T-cell (primary cell): ENCODE results near the gene PRH1. TPM values are rescaled to one million over a fixed set of nuclear protein-coding genes. Genes with fewer than 3 reads are reported as not detected.

Experiments used
- ATAC-seq, 4 experiments: fragments of 200-7000 bp in 3 of 4; fragments of 150-1000 bp in 1 of 4; cut with Tn5 transposase; replicated peaks in 1 of 4; 1 replicate in 3 of 4; 2 replicates in 1 of 4; pipeline ENCODE4 v1.10.0; 2021; ENCODE audit warnings: moderate library complexity in 3 of 4, mild to moderate bottlenecking in 2 of 4, moderate number of reproducible peaks in 1 of 4
- CTCF ChIA-PET, 2 donors: fragments of 300-600 bp; sonication (Branson Sonifier 250); formaldehyde crosslinking; loops; one replicate each; lab custom pipeline; 2022; ENCODE audit warnings: antibody characterized with exemption in 2 of 2; lab: Charles Lee
- POLR2A ChIA-PET, 2 donors: fragments of 300-600 bp; sonication (Branson Sonifier 250); formaldehyde crosslinking; loops; one replicate each; lab custom pipeline; 2022; ENCODE audit warnings: antibody characterized with exemption in 2 of 2; lab: Charles Lee
- DNase-seq, 35 experiments: peaks; one replicate each; pipeline versions ENCODE4 v3.0.0 to v3.0.0-alpha.2; 2013 to 2023
- H3K27ac ChIP-seq: one replicate; pipeline ENCODE4 v1.5.1; 2013; ENCODE audit warnings: low read length
- H3K27me3 ChIP-seq, 2 experiments: replicated peaks in 1 of 2; 1 replicate in 1 of 2; 2 replicates in 1 of 2; pipeline versions ENCODE4 v1.6.1 to v1.7.0; 2013; ENCODE audit warnings: low read length in 1 of 2, mixed read lengths in 1 of 2; ENCODE audit not compliant: control insufficient read depth in 2 of 2, insufficient read depth in 2 of 2; ENCODE audit errors: extremely low read depth in 1 of 2
- H3K36me3 ChIP-seq, 2 donors: 1 replicate in 1 of 2; 2 replicates in 1 of 2; pipeline versions ENCODE4 v1.6.1 to v1.7.0; 2013; ENCODE audit warnings: low read length in 1 of 2; ENCODE audit not compliant: control insufficient read depth in 2 of 2, insufficient read depth in 1 of 2; ENCODE audit errors: extremely low read depth in 1 of 2
- H3K4me1 ChIP-seq, 2 experiments: 1 replicate in 1 of 2; 2 replicates in 1 of 2; pipeline versions ENCODE4 v1.6.1 to v1.7.0; 2013; ENCODE audit warnings: low read length in 2 of 2, mixed read lengths in 1 of 2; ENCODE audit not compliant: insufficient read depth in 2 of 2, control insufficient read depth in 1 of 2; ENCODE audit errors: extremely low read depth in 1 of 2
- H3K4me3 ChIP-seq, 2 donors: 1 replicate in 1 of 2; 2 replicates in 1 of 2; pipeline versions ENCODE4 v1.5.1 to v1.7.0; 2013; ENCODE audit warnings: mild to moderate bottlenecking in 2 of 2, low read length in 1 of 2, moderate library complexity in 1 of 2; ENCODE audit not compliant: control insufficient read depth in 1 of 2; ENCODE audit errors: extremely low read depth in 1 of 2
- H3K9me3 ChIP-seq: 2 replicates; pipeline ENCODE4 v1.7.0; 2013
- H3K27ac Mint-ChIP-seq, 2 donors: one replicate each; pipeline ENCODE4 v1.8.0; 2020 to 2021; ENCODE audit warnings: mild to moderate bottlenecking in 2 of 2, mixed read lengths in 2 of 2
- H3K27me3 Mint-ChIP-seq, 2 donors: one replicate each; pipeline ENCODE4 v1.8.0; 2021 to 2022; ENCODE audit warnings: mixed read lengths in 2 of 2
- H3K36me3 Mint-ChIP-seq: one replicate; pipeline ENCODE4 v1.8.0; 2021; ENCODE audit warnings: mixed read lengths
- H3K4me1 Mint-ChIP-seq, 3 donors: one replicate each; pipeline ENCODE4 v1.8.0; 2020 to 2022; ENCODE audit warnings: mixed read lengths in 3 of 3, mild to moderate bottlenecking in 1 of 3
- H3K4me3 Mint-ChIP-seq, 3 donors: one replicate each; pipeline ENCODE4 v1.8.0; 2020 to 2022; ENCODE audit warnings: mild to moderate bottlenecking in 3 of 3, mixed read lengths in 3 of 3, moderate library complexity in 3 of 3
- H3K9me3 Mint-ChIP-seq, 3 donors: one replicate each; pipeline ENCODE4 v1.8.0; 2020 to 2022; ENCODE audit warnings: mixed read lengths in 3 of 3
- WGBS: methylation state at CpG from one replicate; pipeline ENCODE4 v1.1.5; 2013; ENCODE audit warnings: missing lambda C conversion rate; ENCODE audit not compliant: insufficient coverage; 5-methylcytosine and 5-hydroxymethylcytosine counted together
- total RNA-seq, 35 experiments: library from RNA in 6 of 35; stranded (reverse) in 6 of 35; fragments of 120-200 nt in 1 of 35; gene quantifications; one replicate each; pipeline versions ENCODE4 v1.2.1 to v1.2.4 and lab custom pipeline; 2013 to 2026

Gene PRH1
- total RNA-seq (10 to 100 TPM; 19.2 to 42.4 (median 24.7) TPM), total RNA-seq (lab: John Stamatoyannopoulos, UW) (1.5 to 5.9 (median 3.0) reads per million in 29 experiments)
- total RNA-seq (2013): 35.2 TPM

DNA sequence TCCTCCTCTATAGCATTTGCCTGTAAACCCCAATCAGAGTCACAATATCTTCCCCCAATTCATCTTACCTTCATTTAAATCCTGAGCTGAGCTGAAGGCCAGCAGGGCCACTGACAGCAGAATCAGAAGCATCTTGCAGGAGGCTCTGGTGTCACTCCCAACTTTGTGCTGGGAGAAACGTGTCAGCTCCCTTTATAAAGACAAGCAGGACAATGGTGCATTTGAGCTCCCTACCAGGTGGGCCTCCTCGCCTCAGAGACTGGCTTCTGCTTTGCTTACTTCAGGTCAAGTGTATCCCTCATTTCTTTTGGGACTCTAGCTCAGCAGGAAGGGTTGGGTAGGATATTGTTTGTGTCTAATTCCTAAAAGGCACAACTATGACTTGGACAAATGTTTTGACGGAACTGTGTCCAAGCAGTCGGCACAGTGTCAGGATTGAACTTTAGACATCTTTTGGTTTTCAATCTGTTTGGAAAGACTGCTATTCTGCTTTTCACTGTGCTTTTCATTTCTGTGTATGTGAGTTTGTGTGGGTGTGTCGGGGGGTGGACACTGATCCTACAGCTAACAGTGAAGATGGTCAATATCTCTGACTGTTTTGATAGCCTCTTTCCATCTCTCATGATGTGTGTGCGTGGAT is at the start of gene PRH1:
PRH1 (minus strand) TSS at position 170 of the 640 bp plus-strand sequence; CDS start at position 132, 38 bp downstream.
- H3K27me3 Mint-ChIP-seq: no peaks in the 10 kb centered on the region
- H3K4me1 ChIP-seq: no peaks in the 10 kb centered on the region
- no peaks in the 10 kb centered on the region for H3K36me3 ChIP-seq
- POLR2A ChIA-PET: no interaction called here
- no peaks in the 10 kb centered on the region for H3K9me3 Mint-ChIP-seq
- H3K27me3 ChIP-seq: no peaks in the 10 kb centered on the region
- ATAC-seq: no peak
- H3K4me1 Mint-ChIP-seq: no peaks in the 10 kb centered on the region
- no peak for DNase-seq
- H3K36me3 Mint-ChIP-seq: peaks cover 44% of the 10 kb centered on the region
- WGBS: 90% methylated on average over 4 of the region's 6 CpGs
- no peak within 1 kb of the TSS for H3K27ac Mint-ChIP-seq
- CTCF ChIA-PET: no interaction called here
- no peak within 1 kb of the TSS for H3K4me3 ChIP-seq
- no peak within 1 kb of the TSS for H3K27ac ChIP-seq
- no peak within 1 kb of the TSS for H3K4me3 Mint-ChIP-seq
- H3K9me3 ChIP-seq: no peaks in the 10 kb centered on the region

DNA sequence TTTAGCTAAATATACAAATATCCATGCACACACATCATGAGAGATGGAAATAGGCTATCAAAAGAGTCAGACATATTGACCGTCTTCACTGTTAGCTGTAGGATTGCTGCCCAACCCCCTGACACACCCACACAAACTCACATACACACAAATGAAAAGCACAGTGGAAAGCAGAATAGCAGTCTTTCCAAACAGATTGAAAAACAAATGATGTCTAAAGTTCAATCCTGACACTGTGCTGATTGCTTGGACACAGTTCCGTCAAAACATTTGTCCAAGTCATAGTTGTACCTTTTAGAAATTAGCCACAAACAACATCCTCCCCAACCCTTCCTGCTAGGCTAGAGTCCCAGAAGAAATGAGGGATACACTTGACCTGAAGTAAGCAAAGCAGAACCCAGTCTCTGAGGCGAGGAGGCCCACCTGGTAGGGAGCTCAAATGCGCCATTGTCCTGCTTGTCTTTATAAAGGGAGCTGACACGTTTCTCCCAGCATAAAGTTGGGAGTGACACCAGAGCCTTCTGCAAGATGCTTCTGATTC is 44.8 kb upstream of the PRH1 start, which contains the start of gene PRH2:
PRH2 (plus strand) TSS at position 491 of the 541 bp plus-strand sequence; CDS start at position 529, 38 bp downstream.
- no peaks in the 10 kb centered on the region for H3K4me1 ChIP-seq
- H3K36me3 ChIP-seq: no peaks in the 10 kb centered on the region
- Mint-ChIP-seq H3K9me3 (peaks cover 0 to 4% (median 0%) of the 10 kb centered on the region in 3 donors), H3K27me3 (no peaks in the 10 kb centered on the region), H3K4me3 (no peak within 1 kb of the TSS), H3K4me1 (peaks cover 0 to 5% (median 0%) of the 10 kb centered on the region in 3 donors), H3K36me3 (peaks cover 29% of the 10 kb centered on the region), H3K27ac (no peak within 1 kb of the TSS)
- no peak within 1 kb of the TSS for H3K27ac ChIP-seq
- POLR2A ChIA-PET: no interaction called here
- ATAC-seq: no peak
- no peak within 1 kb of the TSS for H3K4me3 ChIP-seq
- CTCF ChIA-PET: no interaction called here
- 99% methylated on average over 4 of the region's 5 CpGs for WGBS
- DNase-seq: no peak
- no peaks in the 10 kb centered on the region for H3K27me3 ChIP-seq
- no peaks in the 10 kb centered on the region for H3K9me3 ChIP-seq

DNA sequence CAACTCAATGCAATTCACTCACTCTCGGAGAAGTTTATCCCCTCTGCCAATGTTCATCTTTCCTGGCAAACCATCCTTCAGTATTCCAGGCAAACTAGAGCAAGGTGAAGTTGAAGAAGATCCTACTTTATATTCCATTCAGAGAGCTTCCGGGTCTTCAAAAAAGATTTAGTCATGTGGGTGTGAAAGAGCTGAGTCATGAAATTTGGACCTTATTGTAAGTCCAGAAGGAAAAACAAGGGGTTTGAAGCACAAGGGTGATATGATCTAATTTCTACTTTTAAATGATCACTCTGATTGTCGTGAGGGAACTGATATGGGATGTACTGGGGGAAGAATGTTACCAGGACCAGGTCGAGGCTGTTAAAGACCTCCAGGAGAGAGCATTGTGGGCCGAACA is 42.2 kb upstream of the PRH1 start:
- ATAC-seq (no peak), DNase-seq (no peak)
- 100% methylated on average over 3 of the region's 5 CpGs for WGBS
- ChIA-PET CTCF (no interaction called here), POLR2A (no interaction called here)
- Mint-ChIP-seq H3K9me3 (peaks cover 0 to 4% (median 0%) of the 10 kb centered on the region in 3 donors), H3K36me3 (peaks cover 22% of the 10 kb centered on the region), H3K27ac (no peak overlapping the region), H3K4me3 (no peak overlapping the region), H3K27me3 (no peaks in the 10 kb centered on the region), H3K4me1 (peaks cover 0 to 5% (median 0%) of the 10 kb centered on the region in 3 donors)
- Histone ChIP-seq H3K9me3 (no peaks in the 10 kb centered on the region), H3K4me3 (no peak overlapping the region), H3K36me3 (no peaks in the 10 kb centered on the region), H3K4me1 (no peaks in the 10 kb centered on the region), H3K27ac (no peak overlapping the region), H3K27me3 (no peaks in the 10 kb centered on the region)

DNA sequence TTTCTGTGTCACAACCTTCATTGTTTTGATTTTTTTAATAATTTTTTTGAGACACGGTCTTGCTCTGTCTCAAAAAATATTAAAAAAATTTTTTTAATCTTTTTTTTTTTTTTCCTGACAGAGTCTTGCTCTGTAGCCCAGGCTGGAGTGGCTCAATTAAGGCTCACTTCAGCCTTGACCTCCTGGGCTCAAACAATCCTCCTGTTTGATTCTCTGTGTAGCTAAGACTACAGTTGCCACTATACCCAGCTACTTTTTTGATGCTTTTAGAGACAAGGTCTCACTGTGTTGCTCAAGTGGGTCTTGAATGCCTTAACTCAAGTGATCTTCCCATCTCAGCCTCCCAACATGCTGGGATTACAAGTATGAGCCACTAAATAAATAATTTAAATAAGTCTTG is 35.8 kb upstream of the PRH1 start:
- Mint-ChIP-seq H3K27ac (no peak overlapping the region), H3K4me1 (no peaks in the 10 kb centered on the region), H3K9me3 (no peaks in the 10 kb centered on the region), H3K4me3 (no peak overlapping the region), H3K27me3 (no peaks in the 10 kb centered on the region), H3K36me3 (peaks cover 5% of the 10 kb centered on the region)
- no peaks in the 10 kb centered on the region for H3K27me3 ChIP-seq
- no peak overlapping the region for H3K4me3 ChIP-seq
- no peaks in the 10 kb centered on the region for H3K9me3 ChIP-seq
- DNase-seq (no peak), ATAC-seq (no peak)
- ChIA-PET POLR2A (no interaction called here), CTCF (no interaction called here)
- no CpG with 5 or more reads among the region's 1 CpG for WGBS
- H3K36me3 ChIP-seq: no peaks in the 10 kb centered on the region
- H3K27ac ChIP-seq: no peak overlapping the region
- H3K4me1 ChIP-seq: no peaks in the 10 kb centered on the region

DNA sequence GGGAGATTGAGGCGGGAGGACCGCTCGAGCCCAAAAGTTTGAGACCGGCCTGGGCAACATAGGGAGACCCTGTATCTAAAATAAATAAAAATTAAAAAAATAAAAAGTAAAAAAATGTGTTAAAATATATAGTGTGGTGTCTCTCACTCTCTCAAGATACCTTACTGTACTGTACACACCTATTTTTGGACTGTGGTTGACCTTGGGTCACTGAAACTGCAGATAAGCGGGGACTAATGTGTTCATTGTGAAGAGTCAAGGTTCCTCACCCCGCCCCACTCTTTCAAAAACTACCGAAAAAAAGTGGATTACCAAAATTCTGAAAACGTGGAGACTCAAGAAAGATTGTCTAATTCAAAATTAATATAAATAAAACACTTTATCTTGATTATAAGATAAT is 26.3 kb upstream of the PRH1 start:
- H3K36me3 Mint-ChIP-seq: peaks cover 45% of the 10 kb centered on the region
- POLR2A ChIA-PET: no interaction called here
- Histone ChIP-seq H3K36me3 (no peaks in the 10 kb centered on the region), H3K9me3 (no peaks in the 10 kb centered on the region), H3K4me3 (no peak overlapping the region), H3K4me1 (no peaks in the 10 kb centered on the region), H3K27me3 (no peaks in the 10 kb centered on the region), H3K27ac (no peak overlapping the region)
- WGBS: no CpG with 5 or more reads among the region's 8 CpGs
- peaks cover 0 to 14% (median 3%) of the 10 kb centered on the region in 3 donors for H3K9me3 Mint-ChIP-seq
- CTCF ChIA-PET: interaction anchor here in 1 of 2 donors (0.6 kb wide), 1 partner anchor 987 kb away, joined by 4 read pairs; no protein-coding TSS in a partner anchor
- H3K4me1 Mint-ChIP-seq: no peaks in the 10 kb centered on the region
- H3K4me3 Mint-ChIP-seq: no peak overlapping the region
- H3K27me3 Mint-ChIP-seq: no peaks in the 10 kb centered on the region
- no peak overlapping the region for H3K27ac Mint-ChIP-seq
- DNase-seq: no peak
- no peak for ATAC-seq

DNA sequence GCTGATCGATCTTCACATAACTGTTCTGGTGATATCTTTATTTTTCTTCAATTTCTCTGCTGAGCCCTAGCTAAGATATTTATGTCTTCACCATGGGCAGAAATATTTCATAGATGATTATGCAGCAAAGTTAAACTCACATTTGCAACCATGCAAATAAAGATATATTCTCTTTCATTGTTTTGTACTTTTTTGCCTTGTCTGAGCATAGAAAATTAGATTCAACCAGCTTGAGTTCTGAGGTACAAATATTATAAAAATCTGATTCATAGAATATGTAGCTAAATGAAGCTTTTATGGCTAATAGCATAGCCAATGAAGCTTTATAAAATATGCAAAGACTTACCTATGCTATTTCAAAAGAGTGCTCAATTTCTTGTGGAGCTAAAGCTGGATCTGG is 25.4 kb upstream of the PRH1 start, which contains the start of gene TAS2R13:
TAS2R13 (minus strand) TSS at position 101 of the 400 bp plus-strand sequence. CDS start 264 bp downstream, outside the sequence.
- DNase-seq (no peak), ATAC-seq (no peak)
- H3K4me1 Mint-ChIP-seq: no peaks in the 10 kb centered on the region
- Histone ChIP-seq H3K27ac (no peak within 1 kb of the TSS), H3K4me1 (no peaks in the 10 kb centered on the region), H3K4me3 (no peak within 1 kb of the TSS), H3K27me3 (no peaks in the 10 kb centered on the region), H3K9me3 (no peaks in the 10 kb centered on the region), H3K36me3 (no peaks in the 10 kb centered on the region)
- H3K36me3 Mint-ChIP-seq: peaks cover 53% of the 10 kb centered on the region
- no CpG with 5 or more reads among the region's 1 CpG for WGBS
- peaks cover 3 to 23% (median 10%) of the 10 kb centered on the region in 3 donors for H3K9me3 Mint-ChIP-seq
- POLR2A ChIA-PET: no interaction called here
- no peak within 1 kb of the TSS for H3K27ac Mint-ChIP-seq
- CTCF ChIA-PET: no interaction called here
- no peak within 1 kb of the TSS for H3K4me3 Mint-ChIP-seq
- no peaks in the 10 kb centered on the region for H3K27me3 Mint-ChIP-seq
